OCI-LY7 (cell line): Measurements from ENCODE around the gene TMEM61. TPM values are rescaled to one million over a fixed set of nuclear protein-coding genes. Genes with fewer than 3 reads are reported as not detected.

Source experiments
- BruUV-seq: library from RNA; stranded (reverse); fragments of 400-500 nt; replicated peaks from 2 replicates; lab custom pipeline; 2021; lab: Mats Ljungman, UMichigan
- CTCF ChIA-PET: fragments of 300-600 bp; sonication (Branson Sonifier 250); formaldehyde crosslinking; loops from one replicate; lab custom pipeline; 2022; ENCODE audit warnings: antibody characterized with exemption; ENCODE audit not compliant: unreplicated experiment; lab: Charles Lee
- POLR2A ChIA-PET: fragments of 300-600 bp; sonication (Branson Sonifier 250); formaldehyde crosslinking; loops from one replicate; lab custom pipeline; 2022; ENCODE audit warnings: antibody characterized with exemption; lab: Charles Lee
- DNase-seq: peaks from one replicate; pipeline ENCODE4 v3.0.0-alpha.2; 2015; ENCODE audit warnings: low spot score
- H2AFZ ChIP-seq: fragments of 200-600 bp; sonication (generic), shearing (Covaris generic); 2 replicates; pipeline ENCODE4 v1.6.1; 2014; ENCODE audit warnings: mild to moderate bottlenecking, antibody characterized with exemption, low read length, moderate library complexity
- H3K27ac ChIP-seq: fragments of 200-600 bp; sonication (generic); 2 replicates; pipeline ENCODE4 v1.5.1; 2014; ENCODE audit warnings: mixed run types, low read depth, mild to moderate bottlenecking, moderate library complexity, low read length, inconsistent platforms; ENCODE audit not compliant: poor library complexity, severe bottlenecking
- H3K36me3 ChIP-seq: fragments of 200-600 bp; sonication (generic); 2 replicates; pipeline ENCODE4 v1.6.1; 2014; ENCODE audit warnings: mild to moderate bottlenecking, antibody characterized with exemption, low read length, moderate library complexity, mixed read lengths; ENCODE audit not compliant: insufficient read depth
- H3K4me1 ChIP-seq: fragments of 200-600 bp; sonication (generic); 2 replicates; pipeline ENCODE4 v1.5.1; 2014; ENCODE audit warnings: mild to moderate bottlenecking, low read length; ENCODE audit not compliant: insufficient read depth, poor library complexity, severe bottlenecking
- H3K4me2 ChIP-seq: fragments of 200-600 bp; sonication (generic); 2 replicates; pipeline ENCODE4 v1.6.1; 2014; ENCODE audit warnings: mild to moderate bottlenecking, low read length
- H3K4me3 ChIP-seq: fragments of 200-600 bp; sonication (generic); 2 replicates; pipeline ENCODE4 v1.5.1; 2014; ENCODE audit warnings: mild to moderate bottlenecking, low read depth, low read length; ENCODE audit not compliant: poor library complexity, severe bottlenecking
- H3K79me2 ChIP-seq: fragments of 200-600 bp; sonication (generic); 2 replicates; pipeline ENCODE4 v1.6.1; 2016; ENCODE audit warnings: low read depth, mild to moderate bottlenecking, low read length, moderate library complexity, mixed read lengths; ENCODE audit not compliant: insufficient read depth
- H3K9me2 ChIP-seq: fragments of 200-600 bp; sonication (generic); 2 replicates; pipeline ENCODE4 v1.6.1; 2016; ENCODE audit warnings: mild to moderate bottlenecking, low read length, mixed read lengths; ENCODE audit not compliant: insufficient read depth
- H3K9me3 ChIP-seq: fragments of 200-600 bp; sonication (generic); 2 replicates; pipeline ENCODE4 v1.6.1; 2014; ENCODE audit warnings: mild to moderate bottlenecking, mixed run types, low read length, mixed read lengths
- H4K20me1 ChIP-seq: fragments of 200-600 bp; sonication (generic); 2 replicates; pipeline ENCODE4 v1.6.1; 2014; ENCODE audit warnings: mild to moderate bottlenecking, antibody characterized with exemption, low read length, moderate library complexity, mixed read lengths; ENCODE audit not compliant: insufficient read depth
- EZH2phosphoT487 ChIP-seq: fragments of 200-600 bp; sonication (generic); IDR thresholded peaks from 2 replicates; pipeline ENCODE4 v1.6.1; 2018; ENCODE audit warnings: low read depth, borderline replicate concordance, mild to moderate bottlenecking, mixed run types, antibody characterized with exemption, low read length, moderate library complexity, mixed read lengths
- intact Hi-C: fragments of 100-400 bp; cut with micrococcal nuclease; formaldehyde crosslinking; loops from one replicate; pipeline ENCODE4 v1.10.0; 2022; ENCODE audit not compliant: unreplicated experiment
- total RNA-seq, 2 experiments: library from RNA; depleted of rRNA in 1 of 2; stranded (reverse); fragments of >200 nt in 1 of 2; shearing (Covaris generic) in 1 of 2; gene quantifications; 2 replicates each; pipeline ENCODE4 v1.2.3, GENCODE V29; 2014 to 2022
- TF ChIP-seq, protein P1 (sequence below): fragments of 200-600 bp; sonication (generic); conservative IDR thresholded peaks from 2 replicates; pipeline ENCODE4 v1.5.1; 2014; ENCODE audit warnings: mild to moderate bottlenecking, antibody characterized with exemption, low read length, moderate library complexity, mixed read lengths

The TMEM61 gene
- total RNA-seq, 2 experiments from 2014 or later, result not detected

DNA sequence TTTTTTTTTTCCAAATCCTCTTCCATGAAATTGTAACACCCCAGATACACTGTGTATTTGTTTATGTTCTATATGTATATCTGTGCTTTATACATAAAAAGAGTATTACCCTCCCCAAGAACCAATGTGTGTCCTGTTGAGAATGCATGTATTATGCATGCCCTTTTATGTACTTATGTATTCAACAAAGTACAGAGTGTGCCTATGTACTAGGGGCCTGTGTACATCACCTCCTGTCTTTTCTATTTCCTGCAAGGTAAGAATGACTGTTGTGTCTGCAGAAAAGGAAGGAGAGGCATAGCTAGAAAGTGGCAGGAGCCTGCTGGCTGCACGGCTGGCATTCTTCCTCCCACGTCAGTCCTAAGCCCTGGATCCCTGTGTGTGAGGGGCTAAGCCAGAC lies 7.0 kb downstream of the TMEM61 start:
- TF ChIP-seq, protein P1, sequence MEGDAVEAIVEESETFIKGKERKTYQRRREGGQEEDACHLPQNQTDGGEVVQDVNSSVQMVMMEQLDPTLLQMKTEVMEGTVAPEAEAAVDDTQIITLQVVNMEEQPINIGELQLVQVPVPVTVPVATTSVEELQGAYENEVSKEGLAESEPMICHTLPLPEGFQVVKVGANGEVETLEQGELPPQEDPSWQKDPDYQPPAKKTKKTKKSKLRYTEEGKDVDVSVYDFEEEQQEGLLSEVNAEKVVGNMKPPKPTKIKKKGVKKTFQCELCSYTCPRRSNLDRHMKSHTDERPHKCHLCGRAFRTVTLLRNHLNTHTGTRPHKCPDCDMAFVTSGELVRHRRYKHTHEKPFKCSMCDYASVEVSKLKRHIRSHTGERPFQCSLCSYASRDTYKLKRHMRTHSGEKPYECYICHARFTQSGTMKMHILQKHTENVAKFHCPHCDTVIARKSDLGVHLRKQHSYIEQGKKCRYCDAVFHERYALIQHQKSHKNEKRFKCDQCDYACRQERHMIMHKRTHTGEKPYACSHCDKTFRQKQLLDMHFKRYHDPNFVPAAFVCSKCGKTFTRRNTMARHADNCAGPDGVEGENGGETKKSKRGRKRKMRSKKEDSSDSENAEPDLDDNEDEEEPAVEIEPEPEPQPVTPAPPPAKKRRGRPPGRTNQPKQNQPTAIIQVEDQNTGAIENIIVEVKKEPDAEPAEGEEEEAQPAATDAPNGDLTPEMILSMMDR, result no peak
- TF ChIP-seq EZH2phosphoT487, result no peak
- CTCF ChIA-PET, result no interaction called here

DNA sequence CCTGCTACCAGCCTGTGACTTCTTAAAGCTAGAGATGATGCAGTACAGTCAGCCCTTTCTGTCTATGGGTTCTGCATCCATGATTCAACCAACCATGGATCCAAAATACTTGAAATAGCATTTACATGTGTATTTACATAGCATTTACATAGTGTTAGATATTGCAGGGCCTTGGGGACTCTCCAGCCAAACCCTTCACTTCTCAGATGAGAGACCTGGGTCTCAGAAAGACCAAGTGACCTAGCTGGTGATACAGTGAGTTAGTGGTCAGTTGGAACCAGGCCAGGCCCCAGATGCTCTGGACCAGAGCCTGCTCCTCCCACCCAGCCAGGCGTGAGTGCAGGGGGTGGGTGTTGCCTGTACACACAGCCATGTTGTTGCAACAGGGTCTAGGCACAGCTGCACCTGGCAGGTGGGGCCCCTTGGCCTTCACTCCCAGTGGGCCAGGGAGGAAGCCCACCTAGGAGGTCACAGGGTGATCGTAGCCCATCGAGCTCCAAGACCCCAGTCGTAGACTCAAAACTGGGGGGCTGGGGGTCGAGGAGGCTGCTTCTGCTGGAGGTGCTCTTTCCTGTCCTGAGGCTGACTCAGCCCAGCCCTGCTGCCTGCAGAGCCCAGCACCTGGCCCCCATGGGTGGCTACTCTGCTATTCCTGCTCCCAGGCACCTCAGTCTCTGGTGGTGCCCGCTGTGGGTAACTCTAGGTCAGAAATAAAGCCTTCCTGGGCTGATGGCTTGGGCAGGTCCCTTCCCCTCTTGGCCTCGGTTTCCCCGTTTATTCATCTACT lies 7.7 kb downstream of the TMEM61 start:
- Histone ChIP-seq H3K9me3 (no peaks in the 10 kb centered on the region), H3K4me2 (no peak overlapping the region), H3K79me2 (no peaks in the 10 kb centered on the region), H4K20me1 (no peaks in the 10 kb centered on the region), H2AFZ (no peak overlapping the region), H3K4me1 (no peaks in the 10 kb centered on the region), H3K4me3 (no peak overlapping the region), H3K36me3 (no peaks in the 10 kb centered on the region), H3K27ac (no peak overlapping the region), H3K9me2 (no peaks in the 10 kb centered on the region)
- TF ChIP-seq EZH2phosphoT487, result no peak
- TF ChIP-seq, protein P1, result no peak
- intact Hi-C loops, result no loop called here
- POLR2A ChIA-PET, result interaction anchor here (1.2 kb wide), 1 partner anchor 42 kb away, joined by 3 read pairs; no protein-coding TSS in a partner anchor
- CTCF ChIA-PET, result no interaction called here
- BruUV-seq, result no TSS peak
- DNase-seq, result no peak

More for the DNA sequence above, 7.0 kb downstream of the TMEM61 start:
- intact Hi-C loops, result no loop called here
- Histone ChIP-seq H3K4me3 (no peak overlapping the region), H3K79me2 (no peaks in the 10 kb centered on the region), H3K4me1 (no peaks in the 10 kb centered on the region), H3K4me2 (no peak overlapping the region), H2AFZ (no peak overlapping the region), H3K27ac (no peak overlapping the region), H3K9me3 (no peaks in the 10 kb centered on the region), H4K20me1 (no peaks in the 10 kb centered on the region), H3K9me2 (no peaks in the 10 kb centered on the region), H3K36me3 (no peaks in the 10 kb centered on the region)
- POLR2A ChIA-PET, result interaction anchor here (1.2 kb wide), 1 partner anchor 41 kb away, joined by 3 read pairs; no protein-coding TSS in a partner anchor
- DNase-seq, result no peak
- BruUV-seq, result no TSS peak

DNA sequence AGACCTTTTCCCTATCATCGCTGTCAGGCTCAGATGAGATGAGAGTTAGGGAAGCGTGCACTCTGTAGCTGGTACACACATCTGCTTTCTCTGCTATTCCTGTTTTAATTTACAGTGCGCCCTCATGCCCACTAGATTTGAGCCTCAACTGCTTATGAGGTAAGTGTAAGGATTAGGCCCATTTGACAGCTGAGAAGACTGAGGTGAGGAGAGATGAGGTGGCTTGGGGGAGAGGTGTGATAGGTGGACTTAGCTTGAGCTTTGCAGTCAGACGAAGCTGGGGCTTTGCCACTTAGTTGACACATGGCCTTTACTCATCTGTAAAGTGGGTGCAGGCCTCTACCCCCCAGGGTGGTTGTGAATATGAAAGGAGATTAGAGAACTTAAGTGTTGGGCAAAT lies 8.5 kb downstream of the TMEM61 start:
- BruUV-seq, result no TSS peak
- Histone ChIP-seq H3K9me3 (no peaks in the 10 kb centered on the region), H3K4me1 (no peaks in the 10 kb centered on the region), H2AFZ (no peak overlapping the region), H3K36me3 (no peaks in the 10 kb centered on the region), H3K9me2 (no peaks in the 10 kb centered on the region), H3K79me2 (no peaks in the 10 kb centered on the region), H4K20me1 (no peaks in the 10 kb centered on the region), H3K4me3 (no peak overlapping the region), H3K27ac (no peak overlapping the region), H3K4me2 (no peak overlapping the region)
- intact Hi-C loops, result no loop called here
- ChIA-PET POLR2A (interaction anchor here (0.6 kb wide), 1 partner anchor 85 kb away, joined by 3 read pairs; no protein-coding TSS in a partner anchor), CTCF (no interaction called here)
- DNase-seq, result no peak
- TF ChIP-seq, protein P1, result no peak
- TF ChIP-seq EZH2phosphoT487, result no peak
